Stimulated activated CD8-positive, alpha-beta memory T cell treated with anti-CD3 and anti-CD28 coated beads, Interleukin-4, amount 100 ng/mL, for 4 hours (primary cell): ENCODE measurements around the gene MANSC4.
"Not testable (repeated sequence)": the region's sequence is repeated elsewhere in the genome, so short reads cannot be mapped to it uniquely, and the experiment has no call there.

Experiments used
- DNase-seq, 2 donors: peaks; one replicate each; pipeline ENCODE4 v3.0.0-alpha.2; 2020; ENCODE audit warnings: low read depth in 2 of 2, low spot score in 1 of 2

The MANSC4 gene

DNA sequence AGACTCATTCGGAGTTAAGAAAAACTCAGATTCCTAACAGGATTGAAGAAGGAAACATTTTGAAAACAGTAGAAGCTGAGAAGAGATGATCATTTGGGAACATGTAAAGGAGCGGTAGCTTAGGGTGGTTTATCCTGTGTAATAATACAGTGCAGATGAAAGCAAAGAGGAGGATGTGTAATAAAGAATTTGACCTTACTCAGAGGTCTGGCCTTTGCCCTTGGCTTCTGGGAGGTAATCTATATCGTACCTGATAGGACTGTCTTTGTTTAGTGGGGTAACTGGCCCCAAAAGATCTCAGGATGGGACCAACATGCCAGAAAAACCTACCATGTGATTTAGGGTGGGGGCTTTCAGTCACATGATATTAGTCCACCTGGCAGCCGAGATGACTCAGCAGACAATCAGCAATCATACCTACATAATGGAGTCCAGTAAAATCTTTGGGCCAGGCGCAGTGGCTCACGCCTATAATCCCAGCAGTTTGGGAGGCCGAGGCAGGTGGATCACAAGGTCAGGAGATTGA is 23.3 kb downstream of the MANSC4 start:
- DNase-seq, result no peak

DNA sequence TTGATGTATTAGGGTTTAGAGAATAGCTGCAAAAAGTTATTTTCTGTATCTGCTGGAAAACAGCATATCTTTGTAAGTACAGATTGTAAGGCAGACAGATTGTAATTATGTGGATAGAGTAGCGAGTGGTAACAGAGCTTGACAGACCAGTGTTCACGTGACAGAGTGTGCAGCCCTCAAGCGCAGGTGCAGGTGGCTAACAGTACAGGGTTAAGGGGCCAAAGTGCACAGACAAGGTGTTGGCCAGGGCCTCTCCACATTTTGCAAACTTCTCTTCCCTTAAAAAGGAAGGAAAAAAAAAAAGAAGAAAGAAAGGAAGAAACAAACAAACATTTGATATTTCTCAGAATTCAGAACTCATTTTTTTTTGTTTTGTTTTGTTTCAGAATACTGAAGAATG is 25.2 kb downstream of the MANSC4 start:
- no peak for DNase-seq

DNA sequence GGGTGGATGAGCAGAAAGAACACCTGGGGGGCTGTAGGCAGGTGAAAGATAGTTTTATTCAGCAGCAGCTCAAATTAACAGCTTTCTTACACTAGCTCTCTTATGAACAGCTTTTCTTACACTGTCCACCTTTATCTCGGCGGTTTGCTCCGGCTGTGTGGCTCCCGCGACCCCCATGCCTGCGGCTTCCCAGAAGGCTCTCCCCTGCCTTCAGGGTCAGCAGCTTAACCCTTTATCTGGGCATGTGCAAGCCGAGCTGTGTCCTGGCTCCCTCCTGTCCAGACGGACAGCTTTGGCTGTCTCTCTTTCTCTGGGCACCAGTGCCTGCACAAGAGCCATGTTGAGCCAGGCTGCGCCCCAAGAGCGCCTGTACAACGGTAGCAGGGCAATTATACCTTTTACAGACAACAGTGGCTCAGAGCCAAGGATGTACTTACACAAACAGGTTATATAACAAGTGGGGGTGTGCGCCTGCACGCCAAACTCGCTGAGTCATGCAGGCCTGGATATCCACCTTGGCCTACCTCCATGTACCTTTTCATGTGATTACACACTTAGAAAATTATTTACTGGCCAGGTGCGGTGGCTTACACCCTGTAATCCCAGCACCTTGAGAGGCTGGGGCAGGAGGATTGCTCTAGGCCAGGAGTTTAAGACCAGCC is 28.5 kb downstream of the MANSC4 start:
- DNase-seq, result no peak

DNA sequence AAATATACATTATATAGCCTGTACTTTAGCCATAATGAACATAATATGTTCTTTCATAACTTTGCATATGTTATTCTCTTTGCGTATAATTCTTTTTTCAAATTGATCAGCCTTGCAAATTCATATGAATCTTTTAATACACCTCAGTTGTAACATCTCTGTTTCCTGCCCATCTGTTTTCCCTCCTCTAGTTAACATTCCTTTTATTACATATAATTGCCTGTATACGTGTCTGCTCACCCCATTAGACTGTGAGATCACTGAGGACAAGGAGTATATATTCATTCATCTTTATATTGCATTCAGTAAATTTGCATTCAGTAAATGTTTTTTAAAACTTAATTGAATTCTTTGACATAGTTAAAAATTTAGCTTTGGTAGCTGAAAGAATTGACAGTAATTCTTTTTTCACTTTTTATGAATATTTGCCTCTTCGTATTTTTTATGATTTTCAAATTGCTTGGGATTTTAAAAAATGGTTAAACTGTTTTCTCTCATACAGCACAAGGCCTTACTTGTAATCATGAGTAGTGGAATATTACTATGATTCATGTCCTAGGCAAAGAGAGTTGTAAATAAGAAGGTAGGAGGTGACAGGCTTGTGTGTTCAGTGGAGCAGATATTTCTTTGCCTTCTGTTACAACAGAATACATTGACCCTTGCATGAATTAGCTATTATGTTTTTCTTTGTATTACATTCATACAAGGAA is 32.8 kb downstream of the MANSC4 start:
- DNase-seq, result no peak

DNA sequence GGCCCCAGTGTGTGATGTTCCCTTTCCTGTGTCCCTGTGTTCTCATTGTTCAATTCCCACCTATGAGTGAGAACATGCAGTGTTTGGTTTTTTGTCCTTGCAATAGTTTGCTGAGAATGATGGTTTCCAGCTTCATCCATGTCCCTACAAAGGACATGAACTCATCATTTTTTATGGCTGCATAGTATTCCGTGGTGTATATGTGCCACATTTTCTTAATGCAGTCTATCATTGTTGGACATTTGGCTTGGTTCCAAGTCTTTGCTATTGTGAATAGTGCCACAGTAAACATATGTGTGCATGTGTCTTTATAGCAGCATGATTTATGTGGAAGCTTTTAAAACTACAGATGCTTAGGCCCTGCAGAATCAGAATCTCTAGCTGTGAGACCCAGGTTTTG is 34.3 kb downstream of the MANSC4 start:
- not testable (repeated sequence) for DNase-seq

DNA sequence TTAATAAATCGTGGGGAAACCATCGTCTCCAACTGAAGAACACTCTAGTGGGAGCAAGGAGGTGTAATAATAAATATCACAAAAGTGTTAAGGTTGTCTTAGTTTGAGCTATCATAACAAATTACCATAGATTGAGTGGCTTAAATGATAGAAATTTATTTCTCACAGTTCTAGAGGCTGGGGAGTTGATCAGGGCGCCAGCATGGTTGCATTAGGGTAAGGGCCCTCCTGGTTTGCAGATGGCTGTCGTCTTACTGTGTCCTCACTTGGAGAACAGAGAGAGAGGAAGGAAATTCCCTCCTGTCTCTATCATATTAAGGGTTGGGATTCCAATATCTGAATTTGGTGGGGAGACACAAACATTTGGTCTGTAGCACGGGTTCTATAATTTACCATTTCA is 36.4 kb downstream of the MANSC4 start:
- DNase-seq, result no peak

DNA sequence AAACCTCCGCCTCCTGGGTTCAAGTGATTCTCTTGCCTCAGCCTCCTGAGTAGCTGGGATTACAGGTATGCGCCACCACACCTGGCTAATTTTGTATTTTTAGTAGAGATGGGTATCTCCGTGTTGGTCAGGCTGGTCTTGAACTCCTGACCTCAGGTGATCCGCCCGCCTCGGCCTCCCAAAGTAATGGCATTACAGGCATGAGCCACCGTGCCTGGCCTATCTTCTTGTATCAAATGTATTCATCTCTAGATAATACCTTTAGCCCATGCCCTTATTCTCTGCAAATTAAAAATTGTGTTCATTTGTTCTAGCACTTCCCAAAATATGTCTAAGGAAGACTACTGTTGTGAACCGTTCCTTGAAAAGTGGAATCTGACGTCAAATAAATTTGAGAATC is 45.7 kb downstream of the MANSC4 start:
- DNase-seq, result not testable (repeated sequence)

DNA sequence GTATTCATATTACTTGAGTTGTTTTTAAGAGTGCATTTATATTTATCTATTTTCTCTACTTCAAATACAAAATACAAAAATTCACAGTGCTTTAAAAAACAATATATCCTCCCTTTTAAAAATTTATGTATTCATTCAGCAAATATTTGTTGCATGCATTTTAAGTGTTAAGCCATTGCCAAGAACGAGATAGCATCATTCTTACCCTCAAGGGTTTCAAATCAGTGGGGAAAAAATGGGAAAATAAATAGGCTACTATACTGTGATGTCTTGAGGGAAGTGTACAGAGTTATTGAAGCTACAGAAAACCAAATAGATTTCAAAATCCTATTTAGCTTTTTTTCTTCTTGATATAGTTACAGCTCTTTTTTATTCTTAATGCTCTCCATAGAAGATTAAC is 46.2 kb downstream of the MANSC4 start:
- DNase-seq, result no peak

DNA sequence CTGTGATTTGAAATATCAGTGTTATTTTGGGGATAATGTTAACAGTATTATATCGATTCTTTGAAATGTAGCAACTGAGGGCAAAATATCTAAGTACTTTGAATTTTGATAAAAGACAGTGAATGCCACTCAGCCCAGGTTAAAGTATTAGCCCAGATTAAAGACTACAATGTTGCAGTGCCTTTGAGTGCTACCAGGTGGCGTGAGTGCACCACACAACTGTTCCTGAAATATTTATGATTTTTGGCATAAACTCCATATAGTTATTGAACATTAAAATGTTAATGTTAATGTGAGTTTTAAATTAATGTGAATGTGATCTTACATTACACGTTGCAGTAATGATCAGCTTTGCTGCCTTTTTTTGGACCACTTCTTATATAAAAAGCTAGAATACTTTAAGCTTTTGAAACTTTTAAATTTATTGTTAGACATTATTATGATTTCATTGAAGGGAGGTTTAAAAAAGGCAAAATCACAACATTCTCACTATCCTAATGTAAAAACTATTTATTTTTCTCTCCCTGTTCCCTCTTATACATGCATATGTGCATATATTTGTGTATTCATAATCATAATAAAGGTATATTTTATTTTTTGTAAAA is 46.9 kb downstream of the MANSC4 start:
- no peak for DNase-seq

DNA sequence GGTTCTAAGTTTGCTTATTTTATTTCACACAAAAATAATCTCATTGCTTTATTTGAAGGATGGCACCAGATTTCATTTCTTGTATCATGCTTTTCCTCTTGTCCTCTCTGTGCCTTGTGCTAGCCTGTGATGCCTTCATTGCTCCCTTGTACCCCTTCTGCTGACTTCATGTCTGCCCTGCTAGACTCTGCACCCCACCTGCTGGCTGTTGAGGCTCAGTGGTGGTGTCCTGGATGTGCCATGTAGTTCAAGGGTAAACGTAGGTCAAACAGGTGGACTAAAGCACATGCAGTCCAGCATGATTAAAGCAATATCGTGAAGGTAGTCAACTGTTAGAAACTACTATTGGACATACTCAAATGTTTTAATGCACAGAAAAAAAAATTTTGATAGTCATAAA is 47.8 kb downstream of the MANSC4 start:
- no peak for DNase-seq

DNA sequence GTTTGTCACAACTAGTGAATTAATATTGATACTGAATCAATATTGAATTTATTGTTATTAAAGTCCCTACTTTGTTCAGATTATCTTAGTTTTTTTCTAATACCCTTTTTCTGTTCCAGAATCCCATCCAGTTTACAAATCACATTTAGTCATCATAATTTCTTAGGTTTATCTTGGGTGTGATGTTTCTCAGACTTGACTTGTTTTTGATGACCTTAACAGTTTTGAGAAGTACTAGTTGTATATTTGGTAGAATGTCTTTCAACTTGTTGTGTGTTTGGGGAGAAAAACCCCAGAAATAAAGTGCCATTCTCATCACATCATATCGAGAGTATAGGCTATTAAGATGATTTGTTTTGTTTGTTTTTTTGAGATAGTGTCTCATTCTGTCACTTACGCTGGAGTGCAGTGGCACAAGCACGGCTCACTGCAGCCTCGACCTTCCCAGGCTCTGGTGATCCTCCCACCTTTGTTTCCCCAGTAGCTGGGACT is 49.9 kb downstream of the MANSC4 start:
- DNase-seq, result no peak

DNA sequence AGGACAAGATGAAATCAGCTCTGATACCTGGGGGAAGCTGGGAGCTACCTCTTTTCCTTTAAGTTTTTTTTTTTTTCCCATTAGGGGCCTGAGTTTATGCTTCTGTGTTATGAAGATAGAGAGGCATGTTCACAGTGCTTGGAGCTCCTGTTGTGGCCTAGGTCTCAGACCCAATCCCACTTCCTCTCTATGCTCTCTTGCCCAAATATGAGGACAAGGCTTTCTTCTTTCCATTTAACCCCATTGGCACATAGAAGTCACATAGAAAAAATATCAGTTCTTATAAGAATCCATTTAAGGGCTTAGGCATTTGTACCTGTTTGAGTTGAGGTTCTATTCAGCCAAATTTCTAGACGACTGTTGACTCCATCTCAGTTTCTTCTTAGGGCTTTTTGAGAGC is 56.8 kb downstream of the MANSC4 start:
- DNase-seq, result no peak
